ENCODE results near the gene MGA.

MGA gene

DNA sequence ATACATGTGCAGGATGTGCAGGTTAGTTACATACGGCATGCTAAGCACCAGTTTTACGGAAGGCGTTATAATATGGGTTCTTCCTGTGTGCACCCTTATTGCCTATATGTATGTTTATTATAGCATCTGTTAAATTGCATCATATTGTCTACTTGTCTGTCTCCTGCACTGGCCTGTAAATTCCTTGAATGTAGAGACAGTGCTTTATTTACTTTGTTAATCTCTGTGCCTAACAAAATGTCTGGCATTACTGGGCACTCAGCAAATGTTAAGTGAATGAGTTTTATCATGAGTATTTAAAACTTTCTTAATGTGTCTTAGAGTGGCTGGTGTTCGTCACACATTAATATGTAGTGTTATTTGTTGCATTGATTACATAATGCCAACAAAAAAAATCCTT, 23.8 kb downstream of the MGA start:
- H3K9me3 ChIP-seq (ENCODE audit: insufficient read depth, low read length), result no peaks in the 10 kb centered on the region
- H3K36me3 ChIP-seq (ENCODE audit: low read length), result no peaks in the 10 kb centered on the region
- no peak overlapping the region for H3K4me2 ChIP-seq (ENCODE audit: low read depth, low read length, poor library complexity, severe bottlenecking)
- no peaks in the 10 kb centered on the region for H3K9me2 ChIP-seq (replicated peaks; ENCODE audit: insufficient read depth, low read length)
- no peak for TF ChIP-seq EZH2phosphoT487 (conservative IDR thresholded peaks at IDR 0.05; ENCODE audit: low read length)
- TF ChIP-seq, protein P1, sequence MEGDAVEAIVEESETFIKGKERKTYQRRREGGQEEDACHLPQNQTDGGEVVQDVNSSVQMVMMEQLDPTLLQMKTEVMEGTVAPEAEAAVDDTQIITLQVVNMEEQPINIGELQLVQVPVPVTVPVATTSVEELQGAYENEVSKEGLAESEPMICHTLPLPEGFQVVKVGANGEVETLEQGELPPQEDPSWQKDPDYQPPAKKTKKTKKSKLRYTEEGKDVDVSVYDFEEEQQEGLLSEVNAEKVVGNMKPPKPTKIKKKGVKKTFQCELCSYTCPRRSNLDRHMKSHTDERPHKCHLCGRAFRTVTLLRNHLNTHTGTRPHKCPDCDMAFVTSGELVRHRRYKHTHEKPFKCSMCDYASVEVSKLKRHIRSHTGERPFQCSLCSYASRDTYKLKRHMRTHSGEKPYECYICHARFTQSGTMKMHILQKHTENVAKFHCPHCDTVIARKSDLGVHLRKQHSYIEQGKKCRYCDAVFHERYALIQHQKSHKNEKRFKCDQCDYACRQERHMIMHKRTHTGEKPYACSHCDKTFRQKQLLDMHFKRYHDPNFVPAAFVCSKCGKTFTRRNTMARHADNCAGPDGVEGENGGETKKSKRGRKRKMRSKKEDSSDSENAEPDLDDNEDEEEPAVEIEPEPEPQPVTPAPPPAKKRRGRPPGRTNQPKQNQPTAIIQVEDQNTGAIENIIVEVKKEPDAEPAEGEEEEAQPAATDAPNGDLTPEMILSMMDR (IDR thresholded peaks at IDR 0.05; ENCODE audit: insufficient read depth, low read length, poor library complexity, severe bottlenecking), result no peak
- peaks cover 98% of the 10 kb centered on the region for H3K79me2 ChIP-seq (ENCODE audit: insufficient read depth, low read length)
- no peak overlapping the region for H3K9ac ChIP-seq (ENCODE audit: low read length)
- no peak overlapping the region for H2AFZ ChIP-seq (ENCODE audit: low read depth, low read length, severe bottlenecking)
- H3K27ac ChIP-seq (ENCODE audit: low read depth, low read length), result no peak overlapping the region
- no peaks in the 10 kb centered on the region; the same call in 1 of the 2 replicates for H3F3A ChIP-seq (ENCODE audit: insufficient read depth)
- no peaks in the 10 kb centered on the region for H3K27me3 ChIP-seq (ENCODE audit: low read length)
- H3K4me3 ChIP-seq (ENCODE audit: insufficient read depth, low read length, poor library complexity, severe bottlenecking), result no peak overlapping the region
- 0 out of 2 replicates have a peak, but pooled peaks cover 14% of the 10 kb centered on the region for H4K20me1 ChIP-seq (ENCODE audit: low read depth, low read length)

GRCh38 chr15:41688671-41689070, 28.5 kb downstream of the MGA start:
- Histone ChIP-seq H3K4me2 (ENCODE audit: low read depth, low read length, poor library complexity, severe bottlenecking) (no peak overlapping the region), H3F3A (ENCODE audit: insufficient read depth) (no peaks in the 10 kb centered on the region; the same call in 1 of the 2 replicates), H3K9me2 (replicated peaks; ENCODE audit: insufficient read depth, low read length) (no peaks in the 10 kb centered on the region), H4K20me1 (ENCODE audit: low read depth, low read length) (0 out of 2 replicates have a peak, but pooled peaks cover 18% of the 10 kb centered on the region), H3K9ac (ENCODE audit: low read length) (no peak overlapping the region), H3K9me3 (ENCODE audit: insufficient read depth, low read length) (no peaks in the 10 kb centered on the region), H3K79me2 (ENCODE audit: insufficient read depth, low read length) (peaks cover 97% of the 10 kb centered on the region), H3K4me3 (ENCODE audit: insufficient read depth, low read length, poor library complexity, severe bottlenecking) (no peak overlapping the region), H3K27me3 (ENCODE audit: low read length) (no peaks in the 10 kb centered on the region), H2AFZ (ENCODE audit: low read depth, low read length, severe bottlenecking) (no peak overlapping the region), H3K36me3 (ENCODE audit: low read length) (no peaks in the 10 kb centered on the region), H3K27ac (ENCODE audit: low read depth, low read length) (no peak overlapping the region)
- TF ChIP-seq, protein P1 (IDR thresholded peaks at IDR 0.05; ENCODE audit: insufficient read depth, low read length, poor library complexity, severe bottlenecking), result no peak
- no peak for TF ChIP-seq EZH2phosphoT487 (conservative IDR thresholded peaks at IDR 0.05; ENCODE audit: low read length)

GRCh38 chr15:41689083-41689482, 28.9 kb downstream of the MGA start:
- no peak overlapping the region for H3K27ac ChIP-seq (ENCODE audit: low read depth, low read length)
- no peaks in the 10 kb centered on the region for H3K27me3 ChIP-seq (ENCODE audit: low read length)
- H3K9me3 ChIP-seq (ENCODE audit: insufficient read depth, low read length), result no peaks in the 10 kb centered on the region
- H3K9ac ChIP-seq (ENCODE audit: low read length), result no peak overlapping the region
- H3K9me2 ChIP-seq (replicated peaks; ENCODE audit: insufficient read depth, low read length), result no peaks in the 10 kb centered on the region
- TF ChIP-seq EZH2phosphoT487 (conservative IDR thresholded peaks at IDR 0.05; ENCODE audit: low read length), result no peak
- TF ChIP-seq, protein P1 (IDR thresholded peaks at IDR 0.05; ENCODE audit: insufficient read depth, low read length, poor library complexity, severe bottlenecking), result no peak
- H3K79me2 ChIP-seq (ENCODE audit: insufficient read depth, low read length), result peaks cover 97% of the 10 kb centered on the region
- no peaks in the 10 kb centered on the region for H3K36me3 ChIP-seq (ENCODE audit: low read length)
- no peak overlapping the region for H3K4me2 ChIP-seq (ENCODE audit: low read depth, low read length, poor library complexity, severe bottlenecking)
- H2AFZ ChIP-seq (ENCODE audit: low read depth, low read length, severe bottlenecking), result no peak overlapping the region
- no peak overlapping the region for H3K4me3 ChIP-seq (ENCODE audit: insufficient read depth, low read length, poor library complexity, severe bottlenecking)
- 0 out of 2 replicates have a peak, but pooled peaks cover 18% of the 10 kb centered on the region for H4K20me1 ChIP-seq (ENCODE audit: low read depth, low read length)
- no peaks in the 10 kb centered on the region; the same call in 1 of the 2 replicates for H3F3A ChIP-seq (ENCODE audit: insufficient read depth)

Measured in SU-DHL-6 (cell line).